Endodermal cell (in vitro differentiated cells): ENCODE data around the gene HINT2. TPM values are rescaled to one million over a fixed set of nuclear protein-coding genes. Genes with fewer than 3 reads are reported as not detected.

Experiments used
- DNase-seq: peaks from one replicate; pipeline ENCODE4 v3.0.0-alpha.2; 2017
- H3K27ac ChIP-seq: 2 replicates; pipeline ENCODE4 v1.5.1; 2013; ENCODE audit warnings: mild to moderate bottlenecking, low read depth, low read length, moderate library complexity
- H3K27me3 ChIP-seq: 2 replicates; pipeline ENCODE4 v1.6.1; 2013; ENCODE audit warnings: mild to moderate bottlenecking, low read length, moderate library complexity; ENCODE audit not compliant: insufficient read depth, control insufficient read depth, poor library complexity, severe bottlenecking
- H3K36me3 ChIP-seq: 2 replicates; pipeline ENCODE4 v1.7.0; 2013; ENCODE audit warnings: mild to moderate bottlenecking, low read length, moderate library complexity; ENCODE audit not compliant: control insufficient read depth, insufficient read depth
- H3K4me1 ChIP-seq: one replicate; pipeline ENCODE4 v1.7.0; 2013; ENCODE audit warnings: low read length; ENCODE audit not compliant: control insufficient read depth, insufficient read depth
- H3K4me3 ChIP-seq: 2 replicates; pipeline ENCODE4 v1.5.1; 2013; ENCODE audit warnings: mild to moderate bottlenecking, low read length, moderate library complexity
- H3K9ac ChIP-seq: 2 replicates; pipeline ENCODE4 v1.6.1; 2013; ENCODE audit warnings: mild to moderate bottlenecking, low read length, moderate library complexity; ENCODE audit not compliant: poor library complexity, severe bottlenecking; ENCODE audit errors: extremely low read depth
- H3K9me3 ChIP-seq: 2 replicates; pipeline ENCODE4 v1.6.1; 2013; ENCODE audit warnings: mild to moderate bottlenecking, low read length, moderate library complexity; ENCODE audit not compliant: control insufficient read depth
- H3K27ac Mint-ChIP-seq: 2 replicates; pipeline ENCODE4 v1.8.0; 2020; ENCODE audit warnings: mixed read lengths
- H3K27me3 Mint-ChIP-seq: 2 replicates; pipeline ENCODE4 v1.8.0; 2021; ENCODE audit warnings: mild to moderate bottlenecking, mixed read lengths; ENCODE audit not compliant: insufficient read depth
- H3K36me3 Mint-ChIP-seq: 2 replicates; pipeline ENCODE4 v1.8.0; 2020; ENCODE audit warnings: low read depth, mixed read lengths
- H3K4me1 Mint-ChIP-seq: 2 replicates; pipeline ENCODE4 v1.8.0; 2020; ENCODE audit warnings: mixed read lengths
- H3K4me3 Mint-ChIP-seq: 2 replicates; pipeline ENCODE4 v1.8.0; 2020; ENCODE audit warnings: mild to moderate bottlenecking, moderate library complexity, mixed read lengths
- H3K9me3 Mint-ChIP-seq: 2 replicates; pipeline ENCODE4 v1.8.0; 2020; ENCODE audit warnings: mild to moderate bottlenecking, mixed read lengths
- WGBS, 2 experiments: methylation state at CpG; one replicate each; pipeline versions ENCODE4 v1.1.5 to v1.1.7; 2013; ENCODE audit warnings: missing lambda C conversion rate in 2 of 2, mixed read lengths in 1 of 2; ENCODE audit not compliant: insufficient coverage in 1 of 2, insufficient read length in 1 of 2; 5-methylcytosine and 5-hydroxymethylcytosine counted together
- total RNA-seq, 2 donors: library from RNA; stranded (reverse); fragmentation: NEBNext Ultra II Directional in 1 of 2; extraction: Animal tissue kit (Norgen Biotek cat#: 25700) in 1 of 2; gene quantifications; 2 replicates in 1 of 2; 3 replicates in 1 of 2; pipeline ENCODE4 v1.2.1, GENCODE V29; 2021
- TF ChIP-seq, protein P1 (sequence below): fragments of 200-600 bp; sonication (generic); conservative IDR thresholded peaks from 2 replicates; pipeline ENCODE4 v1.5.0; 2021; ENCODE audit warnings: antibody characterized with exemption, mild to moderate bottlenecking

HINT2 gene
- total RNA-seq, 2 donors from 2014 or later: 34.3 to 48.6 TPM

- Mint-ChIP-seq H3K27me3 (no peaks in the 10 kb centered on the region), H3K27ac (no peak overlapping the region), H3K4me3 (no peak overlapping the region), H3K36me3 (no peaks in the 10 kb centered on the region), H3K9me3 (no peaks in the 10 kb centered on the region), H3K4me1 (peaks cover under 1% of the 10 kb centered on the region)
- no peak for DNase-seq
- WGBS, 2 experiments: 83% methylated on average over 2 of the region's 2 CpGs; no CpG with 5 or more reads in 1 of the 2 experiments
- Histone ChIP-seq H3K4me3 (no peak overlapping the region), H3K27ac (no peak overlapping the region), H3K9ac (no peak overlapping the region), H3K27me3 (no peaks in the 10 kb centered on the region), H3K9me3 (no peaks in the 10 kb centered on the region), H3K4me1 (no peaks in the 10 kb centered on the region), H3K36me3 (peaks cover 5% of the 10 kb centered on the region)
- TF ChIP-seq, protein P1, sequence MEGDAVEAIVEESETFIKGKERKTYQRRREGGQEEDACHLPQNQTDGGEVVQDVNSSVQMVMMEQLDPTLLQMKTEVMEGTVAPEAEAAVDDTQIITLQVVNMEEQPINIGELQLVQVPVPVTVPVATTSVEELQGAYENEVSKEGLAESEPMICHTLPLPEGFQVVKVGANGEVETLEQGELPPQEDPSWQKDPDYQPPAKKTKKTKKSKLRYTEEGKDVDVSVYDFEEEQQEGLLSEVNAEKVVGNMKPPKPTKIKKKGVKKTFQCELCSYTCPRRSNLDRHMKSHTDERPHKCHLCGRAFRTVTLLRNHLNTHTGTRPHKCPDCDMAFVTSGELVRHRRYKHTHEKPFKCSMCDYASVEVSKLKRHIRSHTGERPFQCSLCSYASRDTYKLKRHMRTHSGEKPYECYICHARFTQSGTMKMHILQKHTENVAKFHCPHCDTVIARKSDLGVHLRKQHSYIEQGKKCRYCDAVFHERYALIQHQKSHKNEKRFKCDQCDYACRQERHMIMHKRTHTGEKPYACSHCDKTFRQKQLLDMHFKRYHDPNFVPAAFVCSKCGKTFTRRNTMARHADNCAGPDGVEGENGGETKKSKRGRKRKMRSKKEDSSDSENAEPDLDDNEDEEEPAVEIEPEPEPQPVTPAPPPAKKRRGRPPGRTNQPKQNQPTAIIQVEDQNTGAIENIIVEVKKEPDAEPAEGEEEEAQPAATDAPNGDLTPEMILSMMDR: no peak
Measured at GRCh38 chr9:35763181-35763580, 51.7 kb downstream of the HINT2 start.

Other genes starting within 250 kb of the HINT2 start
- 10 to 100 TPM; 30.7 to 35.2 TPM for gene TESK1, start 209.8 kb downstream of the HINT2 start, total RNA-seq
- gene CD72, start 196.6 kb downstream of the HINT2 start, total RNA-seq: 1 to 10 TPM; 2.4 to 6.9 TPM
- gene SIT1, start 164.1 kb downstream of the HINT2 start, total RNA-seq: under 1 TPM in 1 of 2 donors, not detected in 1; 0.22 TPM
- over 10,000 TPM; 17,358 to 20,060 TPM for gene RMRP, start 157.0 kb downstream of the HINT2 start, total RNA-seq
- 10 to 100 TPM; 10.6 to 15.3 TPM for gene CCDC107, start 156.8 kb downstream of the HINT2 start, total RNA-seq
- gene ARHGEF39, start 149.8 kb downstream of the HINT2 start, total RNA-seq: 10 to 100 TPM; 22.1 to 36.4 TPM
- gene CA9, start 141.1 kb downstream of the HINT2 start, total RNA-seq: 1 to 10 TPM; 1.8 to 3.6 TPM
- 100 to 1,000 TPM; 191 to 251 TPM for gene TPM2, start 125.1 kb downstream of the HINT2 start, total RNA-seq
- gene TLN1, start 82.8 kb downstream of the HINT2 start, total RNA-seq: 100 to 1,000 TPM; 117 to 123 TPM
- gene CREB3, start 82.4 kb downstream of the HINT2 start, total RNA-seq: 10 to 100 TPM; 28.1 to 33.6 TPM
- gene GBA2, start 65.8 kb downstream of the HINT2 start, total RNA-seq: 100 to 1,000 TPM; 107 to 117 TPM
- gene RGP1, start 65.8 kb downstream of the HINT2 start, total RNA-seq: 10 to 100 TPM; 24.6 to 30.1 TPM
- under 1 TPM in 1 of 2 donors, not detected in 1; 0.66 TPM for gene MSMP, start 60.8 kb downstream of the HINT2 start, total RNA-seq
- gene NPR2, start 23.5 kb downstream of the HINT2 start, total RNA-seq: 10 to 100 TPM; 22.9 to 26.0 TPM
- gene SPAG8, start 2.8 kb downstream of the HINT2 start, total RNA-seq: 1 to 10 TPM; 1.2 to 1.4 TPM
- gene FAM221B, start 13.7 kb upstream of the HINT2 start, total RNA-seq: under 1 TPM in 1 of 2 donors, not detected in 1; 0.22 TPM
- gene TMEM8B, start 14.2 kb upstream of the HINT2 start, total RNA-seq: 10 to 100 TPM; 12.8 to 18.3 TPM
- gene OR13J1, start 55.4 kb upstream of the HINT2 start, total RNA-seq: not detected
- not detected for gene HRCT1, start 91.2 kb upstream of the HINT2 start, total RNA-seq
- under 1 TPM in 1 of 2 donors, not detected in 1; 0.29 TPM for gene SPAAR, start 94.4 kb upstream of the HINT2 start, total RNA-seq
- gene OR2S2, start 143.1 kb upstream of the HINT2 start, total RNA-seq: not detected
- gene RECK, start 221.9 kb upstream of the HINT2 start, total RNA-seq: 10 to 100 TPM; 11.5 to 16.1 TPM